Hepatocyte (in vitro differentiated cells): Measurements from ENCODE around the gene BCL7B.

ENCODE experiments used
- CTCF ChIP-seq: fragments of 200-600 bp; sonication (generic); IDR thresholded peaks from 2 replicates; pipeline ENCODE4 v1.5.1; 2016; ENCODE audit warnings: antibody characterized with exemption, mild to moderate bottlenecking; ENCODE audit not compliant: poor library complexity
- EZH2 ChIP-seq: fragments of 200-600 bp; sonication (generic); IDR thresholded peaks from 2 replicates; pipeline ENCODE4 v1.6.1; 2016; ENCODE audit warnings: antibody characterized with exemption, mild to moderate bottlenecking, borderline replicate concordance
- EZH2phosphoT487 ChIP-seq: fragments of 200-600 bp; sonication (generic); IDR thresholded peaks from one replicate; pipeline ENCODE4 v1.6.1; 2018; ENCODE audit warnings: antibody characterized with exemption, mild to moderate bottlenecking, low read depth, moderate library complexity; ENCODE audit not compliant: unreplicated experiment, severe bottlenecking

GRCh38 chr7:73595358-73595757 is 37.9 kb upstream of the BCL7B start:
- TF ChIP-seq CTCF: no peak
- TF ChIP-seq EZH2: no peak
- no peak for TF ChIP-seq EZH2phosphoT487
